Kasumi-1 (cell line): ENCODE measurements around the gene HK3.
"Not testable (repeated sequence)": the region's sequence is repeated elsewhere in the genome, so short reads cannot be mapped to it uniquely, and the experiment has no call there.

Source experiments
- DNase-seq, 2 experiments: peaks; one replicate each; lab custom pipeline; 2025; lab: John Stamatoyannopoulos, UW

Gene HK3

DNA sequence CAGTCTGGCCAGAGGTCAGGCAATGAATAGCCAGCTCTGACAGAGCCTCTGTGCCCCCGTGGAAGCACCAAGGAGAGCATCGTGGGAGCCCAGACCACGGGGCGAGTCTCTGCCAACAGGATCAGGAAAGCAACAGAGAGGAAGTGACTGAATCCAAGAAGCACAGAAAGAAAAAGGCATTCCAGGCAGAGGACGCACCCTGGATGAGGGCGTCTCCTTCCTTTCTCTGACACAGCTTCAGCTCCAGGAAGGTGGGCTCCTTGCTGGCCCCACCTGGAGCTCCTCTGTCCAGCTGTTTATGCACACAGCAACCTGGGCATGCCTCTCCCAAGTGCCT lies 16.6 kb downstream of the HK3 start:
- DNase-seq = no peak

DNA sequence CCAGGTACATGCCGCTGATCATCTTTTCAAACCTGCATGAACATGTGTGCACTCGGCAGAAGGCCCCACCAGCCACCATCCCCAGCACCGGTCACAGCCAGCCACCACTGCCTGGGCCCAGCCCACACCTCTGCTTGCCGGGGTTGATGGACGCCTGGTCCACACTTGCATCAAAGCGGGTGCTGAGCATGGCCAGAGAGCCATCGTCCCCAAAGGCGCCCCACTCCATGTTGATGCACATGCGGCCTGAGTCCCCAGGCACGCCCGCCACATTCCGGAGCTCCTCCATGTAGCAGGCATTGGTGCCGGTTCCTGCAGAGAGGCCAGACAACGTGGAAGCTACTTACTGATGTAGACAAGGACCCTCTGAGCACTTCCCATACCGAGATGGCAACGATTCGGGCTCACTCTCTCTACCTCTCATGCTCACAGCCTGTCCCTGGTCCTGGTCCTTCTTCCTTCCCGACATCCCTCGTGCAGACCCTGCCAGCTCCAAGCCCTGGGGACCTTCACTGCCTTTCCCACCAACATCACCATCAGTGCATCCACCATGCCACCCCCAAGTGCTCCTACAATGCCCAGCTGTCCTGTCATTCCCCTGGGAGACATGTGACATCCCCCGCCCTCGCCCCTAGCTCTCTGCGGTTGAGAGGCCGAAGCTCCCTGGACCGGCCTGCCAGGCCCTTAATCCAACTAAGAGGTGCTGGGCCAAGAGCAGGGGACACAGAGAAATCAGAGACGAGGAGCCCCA lies 17.2 kb downstream of the HK3 start:
- DNase-seq = no peak

DNA sequence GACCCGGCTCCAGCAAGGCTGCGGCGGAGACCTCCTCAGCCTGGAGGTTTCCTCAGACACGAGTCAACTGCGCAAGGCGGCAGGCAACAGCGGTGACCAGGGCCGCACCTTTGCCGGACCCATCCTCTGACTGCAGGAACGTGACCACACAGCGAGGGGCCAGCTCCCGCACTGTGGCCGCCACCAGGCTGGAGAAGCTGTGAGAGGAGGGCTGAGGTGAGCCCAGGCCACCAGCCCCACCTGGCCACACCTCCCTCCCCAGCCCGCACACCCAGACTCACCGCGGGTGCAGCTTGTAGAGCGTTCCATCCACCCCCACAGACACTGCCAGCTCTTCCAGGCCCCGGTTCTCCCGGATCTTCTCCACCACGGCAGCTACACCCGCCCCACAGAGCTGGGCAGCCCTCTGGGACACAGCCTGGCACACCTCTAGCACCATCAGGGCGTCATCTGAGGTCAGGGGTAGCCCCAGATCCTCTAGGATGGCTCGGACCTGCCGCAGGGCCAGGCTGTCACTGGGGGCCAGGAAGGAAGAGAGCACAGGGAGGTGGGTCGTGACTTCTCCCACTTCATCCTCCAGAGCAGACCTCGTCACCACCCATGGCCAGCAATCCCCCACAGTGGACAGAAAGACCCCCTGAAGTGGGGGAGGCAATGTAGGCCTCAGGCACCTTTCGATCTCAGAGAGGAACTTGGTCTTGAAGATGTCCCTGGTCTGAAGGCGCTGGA lies 18.0 kb downstream of the HK3 start:
- DNase-seq = no peak

DNA sequence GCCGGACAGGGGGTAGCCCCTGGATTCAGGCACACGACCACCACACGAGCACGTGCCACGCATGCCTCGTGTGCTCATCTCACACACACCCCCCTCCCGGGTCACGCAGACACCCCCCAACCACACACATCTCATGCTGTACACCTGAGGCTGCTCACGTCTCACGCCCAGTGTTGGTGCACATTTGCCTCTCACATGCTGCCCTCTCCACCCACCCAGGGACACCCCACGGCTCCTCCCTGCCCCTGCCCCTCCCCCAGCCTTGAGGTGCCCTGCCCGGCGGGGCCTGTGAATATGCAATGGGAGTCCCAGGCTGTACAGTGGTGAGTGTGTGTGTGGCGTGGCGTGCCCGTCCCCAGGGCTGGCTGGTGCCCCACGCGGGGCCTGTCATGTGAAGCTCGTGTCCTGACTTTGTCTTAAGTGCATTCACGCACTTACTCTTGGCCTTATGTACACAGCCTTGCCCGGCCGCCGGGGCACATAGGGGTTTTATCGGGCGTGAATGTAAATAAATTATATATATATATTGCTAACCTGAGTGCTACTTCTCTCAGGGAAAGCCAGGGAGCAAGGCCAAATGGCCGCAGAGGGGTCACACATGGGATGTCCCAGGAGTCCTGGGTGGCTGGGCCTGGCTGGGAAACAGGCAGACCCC lies 18.7 kb downstream of the HK3 start:
- no peak for DNase-seq

DNA sequence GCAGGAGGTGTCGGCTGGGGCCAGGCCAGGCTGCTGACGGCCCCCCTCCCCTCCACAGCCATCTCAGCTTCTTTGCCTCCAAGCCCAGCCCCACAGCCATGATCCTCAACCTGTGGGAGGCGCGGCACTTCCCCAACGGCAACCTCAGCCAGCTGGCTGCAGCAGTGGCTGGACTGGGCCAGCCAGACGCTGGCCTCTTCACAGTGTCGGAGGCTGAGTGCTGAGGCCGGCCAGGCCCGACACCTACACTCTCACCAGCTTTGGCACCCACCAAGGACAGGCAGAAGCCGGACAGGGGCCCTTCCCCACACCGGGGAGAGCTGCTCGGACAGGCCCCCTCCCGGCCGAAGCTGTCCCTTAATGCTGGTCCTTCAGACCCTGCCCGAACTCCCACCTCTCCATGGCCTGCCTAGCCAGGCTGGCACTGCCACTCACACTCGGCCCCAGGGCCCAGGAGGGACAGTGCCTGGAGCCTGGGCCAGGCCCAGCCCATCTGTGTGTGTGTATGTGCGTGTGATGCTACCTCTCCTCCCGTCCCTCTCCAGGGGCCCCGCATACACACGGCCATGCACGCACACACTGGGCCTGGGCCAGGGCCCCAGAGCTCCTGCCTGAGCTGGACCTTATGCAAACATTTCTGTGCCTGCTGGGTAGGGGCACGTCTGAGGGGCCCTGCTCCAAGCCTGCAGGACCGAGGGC lies 19.3 kb downstream of the HK3 start:
- no peak for DNase-seq

DNA sequence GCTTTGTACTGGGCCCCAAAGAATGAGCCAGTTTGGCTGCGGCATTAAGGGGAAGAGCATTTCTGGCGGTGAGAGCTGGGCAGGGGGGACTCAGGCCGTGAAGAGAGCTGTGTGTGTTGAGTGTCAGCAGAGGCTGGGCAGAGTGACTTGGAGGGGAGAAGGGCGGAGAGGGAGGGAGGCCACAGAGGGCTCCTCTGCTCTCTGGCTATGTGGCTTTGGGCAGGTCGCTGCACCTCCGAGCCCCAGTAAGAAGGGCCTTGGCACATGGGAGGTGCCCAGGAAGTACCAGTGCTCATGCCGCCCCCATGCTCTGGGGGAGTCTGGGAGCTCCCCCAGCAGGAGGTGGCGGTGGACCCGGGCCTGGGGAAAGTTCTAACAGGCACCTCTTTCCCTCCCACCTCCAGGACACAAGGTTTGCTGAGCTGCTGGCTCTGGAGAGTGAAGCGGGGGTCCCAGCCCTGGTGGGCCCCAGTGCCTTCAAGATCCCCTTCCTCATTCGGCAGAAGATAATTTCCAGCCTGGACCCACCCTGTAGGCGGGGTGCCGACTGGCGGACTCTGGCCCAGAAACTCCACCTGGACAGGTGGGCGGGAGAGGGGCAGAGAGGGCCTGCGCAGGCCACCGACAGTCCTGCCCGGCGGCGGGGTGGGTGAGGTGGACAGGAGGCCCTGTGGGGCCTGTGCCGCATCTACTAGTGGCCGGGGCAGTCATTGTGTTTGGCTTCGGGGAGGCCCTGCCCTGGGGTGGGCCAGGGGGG lies 20.1 kb downstream of the HK3 start:
- no peak for DNase-seq

DNA sequence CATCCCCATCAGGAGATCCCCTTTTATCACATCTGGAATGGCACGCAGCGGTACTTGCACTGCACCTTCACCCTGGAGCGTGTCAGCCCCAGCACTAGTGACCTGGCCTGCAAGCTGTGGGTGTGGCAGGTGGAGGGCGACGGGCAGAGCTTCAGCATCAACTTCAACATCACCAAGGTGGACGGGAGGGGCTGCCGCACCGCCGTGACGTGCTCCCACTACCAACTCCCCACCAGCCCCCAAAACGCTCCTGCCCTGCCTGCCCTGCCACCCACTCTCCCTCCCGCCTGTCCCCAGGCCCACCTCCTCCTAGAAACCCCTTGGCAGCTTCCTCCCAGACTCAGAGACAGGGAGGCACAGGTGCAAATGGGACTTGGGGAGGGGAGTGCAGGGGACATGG lies 20.7 kb downstream of the HK3 start:
- DNase-seq = no peak

DNA sequence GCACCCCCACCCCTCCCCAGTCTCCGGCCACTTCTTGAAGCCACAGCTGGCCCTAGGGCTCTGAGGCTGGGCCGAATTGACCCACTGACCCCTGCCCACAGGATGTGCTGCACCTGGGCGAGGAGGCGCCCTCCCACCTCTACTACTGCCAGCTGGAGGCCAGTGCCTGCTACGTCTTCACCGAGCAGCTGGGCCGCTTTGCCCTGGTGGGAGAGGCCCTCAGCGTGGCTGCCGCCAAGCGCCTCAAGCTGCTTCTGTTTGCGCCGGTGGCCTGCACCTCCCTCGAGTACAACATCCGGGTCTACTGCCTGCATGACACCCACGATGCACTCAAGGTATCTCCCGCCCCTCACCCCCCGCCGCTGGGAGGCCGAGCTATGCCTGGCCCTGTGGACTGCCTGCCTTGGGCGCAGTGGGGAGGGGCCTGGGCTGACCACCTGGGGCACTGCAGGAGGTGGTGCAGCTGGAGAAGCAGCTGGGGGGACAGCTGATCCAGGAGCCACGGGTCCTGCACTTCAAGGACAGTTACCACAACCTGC lies 21.3 kb downstream of the HK3 start:
- no peak for DNase-seq

DNA sequence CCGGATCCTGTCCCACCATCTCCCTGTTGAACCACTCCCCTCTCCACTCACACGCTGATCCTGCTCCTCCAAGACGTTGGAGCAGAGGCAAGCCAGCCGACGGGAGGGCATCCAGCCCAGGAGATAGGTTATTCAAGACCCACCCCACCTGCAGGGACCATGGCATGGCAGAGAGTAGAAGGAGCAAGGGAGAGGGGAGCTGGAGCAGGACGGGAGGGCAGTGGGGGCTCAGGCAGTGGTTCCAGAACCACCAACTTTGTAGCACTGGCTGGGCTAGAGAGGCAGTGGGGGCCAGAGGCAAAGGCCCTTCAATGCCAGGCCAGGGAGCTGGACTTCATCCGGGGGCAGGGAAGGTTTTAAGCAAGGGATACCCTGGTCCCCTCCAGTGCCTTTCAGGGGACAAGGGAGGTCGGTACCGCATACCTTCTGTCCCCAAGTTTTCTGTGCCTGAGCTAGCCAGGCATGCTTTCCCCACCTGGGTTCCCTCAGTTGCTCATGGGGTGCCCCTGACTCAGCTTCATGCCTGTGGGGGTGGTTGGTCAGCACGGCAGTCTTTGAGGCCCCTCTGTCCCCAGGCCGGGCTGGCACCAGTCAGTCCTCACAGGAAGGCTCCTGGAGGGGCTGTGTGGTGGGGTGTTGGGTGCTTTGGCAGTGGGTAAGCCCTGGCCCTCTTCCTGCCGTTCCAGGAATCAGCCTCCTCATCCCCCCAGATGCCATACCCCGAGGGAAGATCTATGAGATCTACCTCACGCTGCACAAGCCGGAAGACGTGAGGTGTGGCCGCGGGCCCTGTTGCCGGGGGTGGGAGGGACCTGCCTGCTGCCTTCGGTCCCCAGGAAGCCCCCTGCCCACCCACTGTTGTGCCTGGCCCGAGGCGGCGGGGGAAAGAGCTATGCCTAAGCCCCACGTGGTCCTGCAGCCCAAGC lies 22.4 kb downstream of the HK3 start:
- no peak for DNase-seq

DNA sequence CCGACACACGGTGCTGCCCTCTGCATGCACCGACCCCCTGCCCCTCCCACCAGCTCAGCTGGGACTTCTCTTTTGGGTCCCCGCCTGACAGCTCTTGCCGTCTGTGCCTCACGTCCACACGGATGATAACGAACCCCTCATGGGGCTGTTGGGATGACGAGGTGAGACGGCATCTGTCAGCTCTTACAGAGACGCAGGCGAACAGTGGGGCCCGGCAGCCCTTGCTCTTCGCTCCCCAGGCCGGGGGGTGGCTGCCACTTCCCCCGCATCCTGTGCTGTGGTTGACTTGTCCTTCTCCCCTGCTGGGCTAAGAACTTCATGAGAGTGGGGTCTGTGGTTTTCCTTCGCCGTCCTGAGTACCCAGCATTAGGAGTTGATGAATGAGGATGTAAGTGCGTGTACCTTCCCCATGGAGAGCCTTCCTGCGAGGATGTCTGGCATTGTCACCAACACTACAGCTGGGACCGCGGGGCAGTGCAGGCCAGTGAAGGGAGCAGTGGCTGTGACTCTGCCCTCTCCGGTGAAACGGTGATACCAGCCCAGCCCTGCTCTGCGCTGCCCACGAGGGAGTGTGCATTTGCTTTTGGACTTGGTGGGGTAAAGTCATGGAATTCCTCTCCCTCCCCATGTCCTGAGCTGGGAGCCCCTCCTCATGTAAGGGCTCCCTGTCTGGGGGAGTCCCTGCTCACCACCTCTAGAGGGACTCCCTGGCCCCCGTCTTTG lies 23.2 kb downstream of the HK3 start:
- peak; percentile 11 to 38 for DNase-seq

DNA sequence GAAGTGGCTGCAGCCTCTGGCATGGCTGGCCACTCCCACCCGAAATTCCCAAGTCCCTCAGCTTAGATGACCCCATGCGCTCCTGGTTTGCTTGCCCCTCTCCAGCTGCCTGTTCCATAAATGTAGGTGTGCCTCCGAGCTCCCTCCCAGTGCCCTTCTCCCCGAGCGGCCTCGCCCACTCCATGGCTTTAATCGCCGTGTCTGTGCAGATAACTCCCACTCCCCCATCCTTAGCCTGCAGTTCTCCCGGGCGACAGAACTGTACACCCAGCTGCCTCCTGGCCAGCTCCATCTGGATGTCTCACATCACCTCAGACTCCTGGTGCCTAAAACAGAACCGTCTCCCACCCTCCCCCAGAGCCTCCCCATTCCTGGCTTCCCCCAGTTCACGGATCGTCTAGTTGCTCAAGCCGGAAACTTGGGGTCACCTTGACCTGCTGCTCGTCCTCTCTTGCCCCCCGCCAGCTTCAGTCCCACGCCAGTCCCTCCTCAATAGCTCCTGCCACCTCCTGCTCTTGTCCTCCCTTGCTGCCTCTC lies 24.1 kb downstream of the HK3 start:
- no peak for DNase-seq

DNA sequence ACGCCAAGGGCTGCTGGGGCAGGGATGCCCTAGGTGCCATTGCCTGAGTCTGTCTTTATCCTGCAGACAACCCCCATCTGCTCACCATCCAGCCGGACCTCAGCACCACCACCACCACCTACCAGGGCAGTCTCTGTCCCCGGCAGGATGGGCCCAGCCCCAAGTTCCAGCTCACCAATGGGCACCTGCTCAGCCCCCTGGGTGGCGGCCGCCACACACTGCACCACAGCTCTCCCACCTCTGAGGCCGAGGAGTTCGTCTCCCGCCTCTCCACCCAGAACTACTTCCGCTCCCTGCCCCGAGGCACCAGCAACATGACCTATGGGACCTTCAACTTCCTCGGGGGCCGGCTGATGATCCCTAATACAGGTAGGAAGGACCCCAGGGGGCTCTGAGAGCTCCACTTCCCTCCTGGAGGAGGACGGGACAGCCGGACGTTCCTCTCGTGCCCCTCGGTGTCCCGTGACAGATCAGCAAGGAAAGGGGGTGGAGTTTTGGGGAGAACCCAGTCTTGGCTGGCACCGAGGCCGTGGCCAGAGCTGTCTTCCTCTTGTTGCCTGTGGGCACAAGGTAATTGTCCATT lies 24.9 kb downstream of the HK3 start:
- DNase-seq = no peak

DNA sequence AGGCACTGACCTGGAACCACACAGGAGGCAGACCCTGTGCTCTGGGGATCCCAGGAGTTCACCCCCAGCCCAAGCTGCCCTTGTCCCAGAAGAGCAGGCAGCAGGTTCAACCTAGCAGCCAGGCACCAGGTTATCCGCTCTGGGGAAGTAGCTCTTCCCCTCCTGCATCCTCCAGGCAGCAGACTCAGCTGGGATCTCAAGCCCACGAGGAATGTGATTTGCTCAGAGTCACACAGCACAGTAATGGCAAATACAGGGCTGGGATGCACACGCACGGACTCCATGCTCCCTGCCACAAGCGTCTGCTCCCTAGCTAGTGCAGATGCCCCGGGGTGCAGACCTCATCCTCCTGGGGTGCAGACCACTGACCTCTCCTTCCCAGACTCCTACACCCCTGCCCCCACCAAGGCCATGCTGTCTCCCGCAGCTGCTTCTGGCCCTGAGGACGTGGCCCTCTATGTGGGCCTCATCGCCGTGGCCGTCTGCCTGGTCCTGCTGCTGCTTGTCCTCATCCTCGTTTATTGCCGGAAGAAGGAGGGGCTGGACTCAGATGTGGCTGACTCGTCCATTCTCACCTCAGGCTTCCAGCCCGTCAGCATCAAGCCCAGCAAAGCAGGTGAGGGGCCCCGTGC lies 25.5 kb downstream of the HK3 start:
- DNase-seq = peak in 1 of 2 experiments; percentile 10

DNA sequence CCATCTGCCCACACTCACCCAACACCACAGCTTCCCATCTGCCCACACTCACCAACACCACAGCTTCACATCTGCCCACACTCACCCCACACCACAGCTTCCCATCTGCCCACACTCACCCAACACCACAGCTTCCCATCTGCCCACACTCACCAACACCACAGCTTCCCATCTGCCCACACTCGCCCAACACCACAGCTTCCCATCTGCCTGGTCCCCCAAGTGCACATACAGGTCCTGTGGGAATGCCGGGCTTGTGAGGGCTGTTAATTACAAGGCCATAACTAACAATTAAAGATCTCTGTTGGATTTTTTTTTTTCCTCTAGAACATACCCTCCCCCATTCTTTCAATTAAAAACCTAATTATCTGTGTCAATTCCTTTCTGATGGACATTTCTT lies 26.1 kb downstream of the HK3 start:
- DNase-seq = peak in 1 of 2 experiments; percentile 5

DNA sequence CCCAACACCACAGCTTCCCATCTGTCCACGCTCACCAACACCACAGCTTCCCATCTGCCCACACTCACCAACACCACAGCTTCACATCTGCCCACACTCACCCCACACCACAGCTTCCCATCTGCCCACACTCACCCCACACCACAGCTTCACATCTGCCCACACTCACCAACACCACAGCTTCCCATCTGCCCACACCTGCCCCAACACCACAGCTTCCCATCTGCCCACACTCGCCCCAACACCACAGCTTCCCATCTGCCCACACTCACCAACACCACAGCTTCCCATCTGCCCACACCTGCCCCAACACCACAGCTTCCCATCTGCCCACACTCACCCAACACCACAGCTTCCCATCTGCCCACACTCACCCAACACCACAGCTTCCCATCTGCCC lies 26.6 kb downstream of the HK3 start:
- DNase-seq = not testable (repeated sequence)

DNA sequence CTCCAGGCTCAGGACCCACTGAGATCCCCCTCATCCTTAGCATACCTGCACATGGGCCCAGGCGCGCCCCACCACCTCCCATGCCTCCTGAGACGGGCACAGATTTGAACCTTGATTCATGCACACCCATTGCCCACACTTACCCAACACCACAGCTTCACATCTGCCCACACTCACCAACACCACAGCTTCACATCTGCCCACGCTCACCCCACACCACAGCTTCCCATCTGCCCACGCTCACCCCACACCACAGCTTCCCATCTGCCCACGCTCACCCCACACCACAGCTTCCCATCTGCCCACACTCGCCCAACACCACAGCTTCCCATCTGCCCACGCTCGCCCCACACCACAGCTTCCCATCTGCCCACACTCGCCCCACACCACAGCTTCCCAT lies 28.5 kb downstream of the HK3 start:
- DNase-seq = not testable (repeated sequence)

DNA sequence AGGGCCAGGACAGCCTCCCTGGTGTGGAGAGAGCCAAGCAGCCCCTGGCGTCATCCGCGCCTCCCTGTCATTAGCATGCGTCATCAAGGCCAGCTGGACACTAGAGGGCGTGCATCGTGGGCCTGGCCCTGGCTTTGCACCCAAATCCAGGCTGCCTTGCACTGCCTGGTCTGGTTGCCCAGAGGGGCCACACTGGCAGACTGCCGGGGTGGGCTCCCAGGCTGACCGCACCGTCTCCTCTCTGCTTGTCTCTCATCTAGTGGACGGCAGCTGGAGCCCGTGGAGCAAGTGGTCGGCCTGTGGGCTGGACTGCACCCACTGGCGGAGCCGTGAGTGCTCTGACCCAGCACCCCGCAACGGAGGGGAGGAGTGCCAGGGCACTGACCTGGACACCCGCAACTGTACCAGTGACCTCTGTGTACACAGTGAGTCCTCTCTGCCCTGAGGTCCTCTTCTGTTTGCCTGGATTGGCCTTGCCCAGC lies 29.0 kb downstream of the HK3 start:
- peak; percentile 37 to 47 for DNase-seq

DNA sequence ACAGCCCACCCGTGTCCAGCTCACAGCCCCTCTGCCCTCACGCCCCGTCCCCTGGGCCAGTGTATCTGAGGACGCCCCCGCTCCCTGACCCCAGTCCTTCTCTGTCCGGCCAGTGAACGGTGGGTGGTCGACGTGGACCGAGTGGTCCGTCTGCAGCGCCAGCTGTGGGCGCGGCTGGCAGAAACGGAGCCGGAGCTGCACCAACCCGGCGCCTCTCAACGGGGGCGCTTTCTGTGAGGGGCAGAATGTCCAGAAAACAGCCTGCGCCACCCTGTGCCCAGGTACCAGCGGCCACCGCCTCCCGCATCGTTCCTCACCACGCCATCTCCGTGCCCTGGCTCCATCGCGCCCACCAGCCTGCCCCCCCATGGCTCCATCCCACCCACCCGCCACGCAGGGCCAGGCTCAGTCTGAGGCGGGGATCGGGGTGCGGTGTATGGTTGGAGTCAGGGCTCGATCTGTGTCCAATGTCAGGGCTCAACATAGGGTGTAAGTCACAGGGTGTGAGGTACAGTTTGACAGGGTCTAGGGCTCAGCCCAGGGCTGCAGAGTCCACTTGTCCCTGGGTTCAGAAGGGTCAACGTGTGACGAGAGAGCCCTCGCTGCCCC lies 29.5 kb downstream of the HK3 start:
- DNase-seq = no peak
